ENCODE results near the gene LEFTY1. TPM values are rescaled to one million over a fixed set of nuclear protein-coding genes. Genes with fewer than 3 reads are reported as not detected.

Gene LEFTY1
- total and polyA plus RNA-seq, 4 donors = 0.42 to 1.4 (median 0.87) TPM

DNA sequence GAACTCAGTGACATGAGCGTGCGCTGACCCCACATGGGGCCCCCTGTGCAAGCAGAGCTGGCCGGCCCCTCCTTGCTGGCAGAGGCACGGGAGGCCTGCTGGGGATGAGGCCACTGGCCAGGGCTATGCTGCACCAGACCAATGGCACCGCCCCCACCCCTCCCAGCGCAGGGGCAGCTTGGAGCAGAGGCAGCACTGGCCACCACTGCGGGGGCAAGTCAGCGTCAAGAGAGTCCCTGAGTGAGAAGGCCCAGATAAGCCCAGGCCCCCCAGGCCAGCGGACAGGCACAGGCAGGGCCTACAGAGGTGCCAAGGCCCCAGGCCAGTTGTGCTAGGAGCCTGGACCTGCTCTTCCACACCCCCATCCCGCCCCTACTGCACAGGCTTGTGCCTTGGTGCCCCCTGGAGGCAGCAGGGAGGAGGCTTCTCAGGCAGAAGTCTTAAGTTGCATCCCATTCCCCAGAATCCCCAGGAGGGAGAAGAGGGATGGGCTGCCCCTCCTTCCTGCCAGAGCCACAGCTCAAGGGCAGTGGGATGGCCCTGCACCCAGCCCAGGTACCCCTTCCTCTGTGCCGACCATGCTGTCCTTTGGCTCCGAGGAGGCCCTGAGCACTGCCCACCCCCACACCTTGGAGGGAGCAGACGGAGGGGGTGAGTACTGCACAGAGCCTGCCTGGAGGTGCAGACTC, 43.2 kb downstream of the LEFTY1 start:
- H3K9me3 ChIP-seq (ENCODE audit: control insufficient read depth in 4 of 4, low read length in 3 of 4) = no peaks in the 10 kb centered on the region
- no peaks in the 10 kb centered on the region for H3K4me1 ChIP-seq (ENCODE audit: control insufficient read depth in 4 of 4, insufficient read depth in 4 of 4, low read length in 3 of 4)
- no peak overlapping the region for H3K9ac ChIP-seq (ENCODE audit: low read depth in 1 of 2, low read length in 2 of 2)

DNA sequence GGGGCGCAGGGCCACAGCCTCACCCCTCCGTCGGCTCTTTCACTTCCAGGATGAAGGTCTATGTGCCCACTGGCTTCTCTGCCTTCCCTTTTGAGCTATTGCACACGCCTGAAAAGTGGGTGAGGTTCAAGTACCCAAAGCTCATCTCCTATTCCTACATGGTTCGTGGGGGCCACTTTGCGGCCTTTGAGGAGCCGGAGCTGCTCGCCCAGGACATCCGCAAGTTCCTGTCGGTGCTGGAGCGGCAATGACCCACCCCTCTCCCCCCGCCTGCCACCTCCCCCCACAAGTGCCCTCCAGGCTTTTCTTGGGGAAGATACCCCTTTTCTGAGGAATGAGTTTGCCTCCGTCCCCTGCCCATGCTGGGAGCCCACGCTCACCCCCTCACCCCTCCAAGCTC, 43.8 kb downstream of the LEFTY1 start:
- peaks cover 7 to 59% (median 36%) of the 10 kb centered on the region in 4 donors for H3K36me3 ChIP-seq (ENCODE audit: control insufficient read depth in 4 of 4, insufficient read depth in 3 of 4, low read depth in 1 of 4, low read length in 3 of 4)
- no peak for DNase-seq (ENCODE audit: low spot score)
- no peak overlapping the region for H3K4me3 ChIP-seq (ENCODE audit: low read depth in 1 of 3, low read length in 3 of 3)
- no peak overlapping the region for H3K9ac ChIP-seq (ENCODE audit: low read depth in 1 of 2, low read length in 2 of 2)
- H3K27ac ChIP-seq (ENCODE audit: low read depth in 1 of 2, low read length in 2 of 2) = no peak overlapping the region
- 85% methylated on average over 14 of the region's 14 CpGs for WGBS
- H3K9me3 ChIP-seq (ENCODE audit: control insufficient read depth in 4 of 4, low read length in 3 of 4) = no peaks in the 10 kb centered on the region
- no peak for TF ChIP-seq FOXA2 (IDR thresholded peaks at IDR 0.05)
- no peak for TF ChIP-seq MAX (IDR thresholded peaks at IDR 0.05)
- no peak for TF ChIP-seq JUND (IDR thresholded peaks at IDR 0.05)
- TF ChIP-seq, protein P1, sequence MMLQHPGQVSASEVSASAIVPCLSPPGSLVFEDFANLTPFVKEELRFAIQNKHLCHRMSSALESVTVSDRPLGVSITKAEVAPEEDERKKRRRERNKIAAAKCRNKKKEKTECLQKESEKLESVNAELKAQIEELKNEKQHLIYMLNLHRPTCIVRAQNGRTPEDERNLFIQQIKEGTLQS (IDR thresholded peaks at IDR 0.05) = no peak
- no peaks in the 10 kb centered on the region for H3K4me1 ChIP-seq (ENCODE audit: control insufficient read depth in 4 of 4, insufficient read depth in 4 of 4, low read length in 3 of 4)
- H3K27me3 ChIP-seq (ENCODE audit: control insufficient read depth in 4 of 4, insufficient read depth in 4 of 4, low read length in 3 of 4) = no peaks in the 10 kb centered on the region

More for the DNA sequence above, 43.2 kb downstream of the LEFTY1 start:
- WGBS = 51% methylated on average over 13 of the region's 13 CpGs
- TF ChIP-seq, protein P2, sequence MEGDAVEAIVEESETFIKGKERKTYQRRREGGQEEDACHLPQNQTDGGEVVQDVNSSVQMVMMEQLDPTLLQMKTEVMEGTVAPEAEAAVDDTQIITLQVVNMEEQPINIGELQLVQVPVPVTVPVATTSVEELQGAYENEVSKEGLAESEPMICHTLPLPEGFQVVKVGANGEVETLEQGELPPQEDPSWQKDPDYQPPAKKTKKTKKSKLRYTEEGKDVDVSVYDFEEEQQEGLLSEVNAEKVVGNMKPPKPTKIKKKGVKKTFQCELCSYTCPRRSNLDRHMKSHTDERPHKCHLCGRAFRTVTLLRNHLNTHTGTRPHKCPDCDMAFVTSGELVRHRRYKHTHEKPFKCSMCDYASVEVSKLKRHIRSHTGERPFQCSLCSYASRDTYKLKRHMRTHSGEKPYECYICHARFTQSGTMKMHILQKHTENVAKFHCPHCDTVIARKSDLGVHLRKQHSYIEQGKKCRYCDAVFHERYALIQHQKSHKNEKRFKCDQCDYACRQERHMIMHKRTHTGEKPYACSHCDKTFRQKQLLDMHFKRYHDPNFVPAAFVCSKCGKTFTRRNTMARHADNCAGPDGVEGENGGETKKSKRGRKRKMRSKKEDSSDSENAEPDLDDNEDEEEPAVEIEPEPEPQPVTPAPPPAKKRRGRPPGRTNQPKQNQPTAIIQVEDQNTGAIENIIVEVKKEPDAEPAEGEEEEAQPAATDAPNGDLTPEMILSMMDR (IDR thresholded peaks at IDR 0.05; ENCODE audit: low read depth, low read length, missing input control) = peak; percentile 56
- TF ChIP-seq RAD21 (IDR thresholded peaks at IDR 0.05) (peak; percentile 80 to 88), GABPA (IDR thresholded peaks at IDR 0.05 in 1 of 2, conservative IDR thresholded peaks at IDR 0.05 in 1 of 2) (no peak)
- Histone ChIP-seq H3K27ac (ENCODE audit: low read depth in 1 of 2, low read length in 2 of 2) (peak overlapping the region in 1 of 2 donors; percentile 28), H3K36me3 (ENCODE audit: control insufficient read depth in 4 of 4, insufficient read depth in 3 of 4, low read depth in 1 of 4, low read length in 3 of 4) (peaks cover 7 to 59% (median 32%) of the 10 kb centered on the region in 4 donors), H3K27me3 (ENCODE audit: control insufficient read depth in 4 of 4, insufficient read depth in 4 of 4, low read length in 3 of 4) (no peaks in the 10 kb centered on the region), H3K4me3 (ENCODE audit: low read depth in 1 of 3, low read length in 3 of 3) (no peak overlapping the region)
- DNase-seq (ENCODE audit: low spot score) = peak; percentile 68

DNA sequence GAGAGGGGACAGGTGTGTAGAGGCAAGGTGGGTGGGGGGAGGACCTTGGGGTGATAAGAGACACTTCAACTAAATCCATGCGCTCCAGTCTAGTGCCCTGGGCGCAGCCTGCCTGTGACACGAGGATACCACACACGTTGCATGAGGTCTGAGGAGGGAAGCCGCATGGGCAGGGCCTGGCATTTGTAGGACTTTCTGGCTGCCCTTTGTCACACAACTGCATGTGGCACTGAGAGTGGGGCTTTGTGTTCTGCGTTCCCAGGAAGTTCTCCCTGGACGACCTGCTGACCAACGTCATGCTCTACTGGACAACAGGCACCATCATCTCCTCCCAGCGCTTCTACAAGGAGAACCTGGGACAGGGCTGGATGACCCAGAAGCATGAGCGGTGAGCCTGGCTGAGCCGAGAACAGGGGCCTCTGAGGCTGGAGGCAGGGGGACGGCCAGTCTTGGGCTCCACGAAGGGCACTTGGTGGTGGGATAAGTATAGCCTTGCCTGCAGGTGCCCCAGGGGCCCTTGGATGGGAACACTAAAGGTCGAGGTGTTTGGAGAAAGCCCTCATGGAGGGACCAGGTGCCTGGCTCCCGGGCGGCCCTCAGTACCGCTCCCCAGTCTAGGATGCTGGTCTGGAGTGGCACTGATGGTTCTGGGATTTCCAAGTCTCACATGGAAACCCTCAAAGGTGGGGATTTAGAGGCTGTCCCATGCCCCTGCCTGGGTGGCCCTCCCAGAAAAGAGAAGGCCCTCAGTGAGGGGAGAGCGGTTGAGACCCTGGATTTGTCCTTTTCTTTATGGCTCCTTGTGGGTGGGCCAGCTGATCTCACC, 44.5 kb downstream of the LEFTY1 start:
- WGBS = 71% methylated on average over 18 of the region's 18 CpGs
- TF ChIP-seq FOXA1 (IDR thresholded peaks at IDR 0.05) = no peak
- no peak for TF ChIP-seq GABPA (IDR thresholded peaks at IDR 0.05 in 1 of 2, conservative IDR thresholded peaks at IDR 0.05 in 1 of 2)
- peak in 1 of 2 donors; percentile 2 for TF ChIP-seq RXRA (IDR thresholded peaks at IDR 0.05)
- Histone ChIP-seq H3K36me3 (ENCODE audit: control insufficient read depth in 4 of 4, insufficient read depth in 3 of 4, low read depth in 1 of 4, low read length in 3 of 4) (peaks cover 10 to 63% (median 41%) of the 10 kb centered on the region in 4 donors), H3K4me1 (ENCODE audit: control insufficient read depth in 4 of 4, insufficient read depth in 4 of 4, low read length in 3 of 4) (no peaks in the 10 kb centered on the region), H3K4me3 (ENCODE audit: low read depth in 1 of 3, low read length in 3 of 3) (no peak overlapping the region), H3K9ac (ENCODE audit: low read depth in 1 of 2, low read length in 2 of 2) (no peak overlapping the region), H3K27ac (ENCODE audit: low read depth in 1 of 2, low read length in 2 of 2) (peak overlapping the region in 1 of 2 donors; percentile 33), H3K27me3 (ENCODE audit: control insufficient read depth in 4 of 4, insufficient read depth in 4 of 4, low read length in 3 of 4) (no peaks in the 10 kb centered on the region), H3K9me3 (ENCODE audit: control insufficient read depth in 4 of 4, low read length in 3 of 4) (no peaks in the 10 kb centered on the region)
- no peak for DNase-seq (ENCODE audit: low spot score)
